GM12892 (cell line): ENCODE measurements around the gene NATD1.

ENCODE experiments used
- DNase-seq: peaks from one replicate; pipeline ENCODE4 v3.0.0; 2011; ENCODE audit not compliant: insufficient read length
- FAIRE-seq: peaks from 2 replicates; lab custom pipeline; 2011; peaks lifted over from hg19 to GRCh38; lab: Jason Lieb, UNC
- POLR2A ChIP-seq: IDR thresholded peaks from 2 replicates; pipeline ENCODE4 v1.6.1; 2011; ENCODE audit warnings: low read depth, low read length, control low read depth
- POLR2AphosphoS5 ChIP-seq: IDR thresholded peaks from 2 replicates; pipeline ENCODE4 v1.6.1; 2011; ENCODE audit warnings: low read depth, low read length, control low read depth
- TAF1 ChIP-seq: IDR thresholded peaks from 2 replicates; pipeline ENCODE4 v1.6.1; 2011; ENCODE audit warnings: low read depth, mild to moderate bottlenecking, control low read depth, low read length, borderline replicate concordance

NATD1 gene

GRCh38 chr17:21288571-21289017 is 35.4 kb upstream of the NATD1 start:
- DNase-seq = no peak
- FAIRE-seq = peak; percentile 92
- no peak for TF ChIP-seq POLR2AphosphoS5
- TF ChIP-seq POLR2A = no peak
- no peak for TF ChIP-seq TAF1

GRCh38 chr17:21287703-21288449 is 34.7 kb upstream of the NATD1 start:
- TF ChIP-seq POLR2A (no peak), POLR2AphosphoS5 (peak; percentile 31; the same call in 1 of the 2 replicates)
- DNase-seq (no peak), FAIRE-seq (peak; percentile 95)

DNA sequence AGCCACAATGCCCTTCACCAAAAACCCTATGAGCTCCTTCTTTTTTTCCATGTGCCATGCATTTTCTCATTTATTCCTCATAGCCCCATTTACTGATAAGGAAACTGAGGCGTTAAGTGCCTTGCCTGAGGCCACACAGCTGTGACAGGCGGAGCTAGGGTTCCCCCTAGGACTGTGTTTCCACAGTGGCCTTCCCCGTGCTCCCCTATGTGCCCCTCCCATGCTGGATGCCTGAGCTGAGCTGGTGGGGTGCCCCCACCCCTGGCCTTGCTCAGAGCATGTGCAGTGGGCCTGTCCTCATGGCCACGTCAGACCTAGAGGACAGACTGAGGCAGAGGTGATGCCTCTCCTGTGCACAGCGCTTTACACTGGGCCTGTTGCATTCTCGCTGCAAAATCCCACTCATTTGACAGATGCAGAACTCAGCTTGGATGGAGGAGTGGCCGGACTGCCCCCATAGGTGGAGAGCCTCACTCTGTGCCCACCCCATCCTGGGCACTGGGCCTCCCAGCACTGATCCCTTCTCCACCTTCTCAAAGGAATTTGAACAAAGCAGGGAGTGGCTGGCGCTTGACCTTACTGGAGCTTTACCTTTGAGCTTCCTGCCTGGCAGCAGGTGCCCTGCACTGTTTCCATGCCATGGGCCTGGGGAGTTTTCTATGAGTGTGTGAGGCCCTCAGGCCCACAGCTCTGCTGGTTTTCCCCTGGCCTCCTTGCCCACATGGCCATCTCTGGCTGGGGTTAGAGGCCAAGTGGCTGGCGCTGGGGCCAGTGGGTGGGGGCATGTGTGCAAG is 33.9 kb upstream of the NATD1 start:
- peak; percentile 84 for FAIRE-seq
- TF ChIP-seq POLR2A (no peak), TAF1 (no peak), POLR2AphosphoS5 (no peak)

DNA sequence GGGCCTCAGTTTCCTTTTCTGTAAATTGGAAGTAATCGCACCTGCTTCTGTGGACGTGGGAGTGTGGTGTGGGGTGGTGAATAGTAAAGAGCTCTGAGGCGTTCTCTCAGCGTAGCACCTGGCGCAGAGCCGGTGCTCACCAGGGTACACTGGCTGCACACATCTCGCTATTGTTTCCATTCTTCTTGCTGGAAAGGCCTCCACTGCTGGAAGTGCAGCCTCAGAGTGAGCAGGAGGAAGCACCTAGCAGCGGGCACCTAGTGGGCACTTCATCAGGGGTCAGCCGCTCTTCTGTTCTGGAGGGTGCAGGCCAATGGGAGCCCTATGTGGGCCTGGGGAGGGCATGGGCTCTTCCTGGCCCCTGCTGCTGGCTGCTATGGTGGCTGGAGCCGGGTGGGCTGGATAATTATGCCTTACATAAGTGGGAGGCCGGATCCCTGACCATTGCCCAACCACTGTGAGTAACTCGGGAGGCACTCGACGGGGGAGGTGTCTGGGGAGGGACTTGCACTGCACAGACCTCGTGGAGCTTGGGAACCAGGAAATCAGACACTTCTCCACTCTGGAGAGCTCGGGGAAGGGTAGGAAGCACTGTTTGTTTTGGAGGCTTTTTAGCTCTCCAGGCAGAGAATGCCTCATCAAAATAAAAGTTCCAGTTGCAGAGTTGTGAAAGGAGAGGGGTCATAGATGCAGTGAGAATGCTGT is 33.0 kb upstream of the NATD1 start:
- TF ChIP-seq TAF1 = no peak
- no peak for TF ChIP-seq POLR2AphosphoS5
- TF ChIP-seq POLR2A = no peak
- no peak for DNase-seq
- FAIRE-seq = no peak

More for the DNA sequence above, 33.9 kb upstream of the NATD1 start:
- no peak for DNase-seq

DNA sequence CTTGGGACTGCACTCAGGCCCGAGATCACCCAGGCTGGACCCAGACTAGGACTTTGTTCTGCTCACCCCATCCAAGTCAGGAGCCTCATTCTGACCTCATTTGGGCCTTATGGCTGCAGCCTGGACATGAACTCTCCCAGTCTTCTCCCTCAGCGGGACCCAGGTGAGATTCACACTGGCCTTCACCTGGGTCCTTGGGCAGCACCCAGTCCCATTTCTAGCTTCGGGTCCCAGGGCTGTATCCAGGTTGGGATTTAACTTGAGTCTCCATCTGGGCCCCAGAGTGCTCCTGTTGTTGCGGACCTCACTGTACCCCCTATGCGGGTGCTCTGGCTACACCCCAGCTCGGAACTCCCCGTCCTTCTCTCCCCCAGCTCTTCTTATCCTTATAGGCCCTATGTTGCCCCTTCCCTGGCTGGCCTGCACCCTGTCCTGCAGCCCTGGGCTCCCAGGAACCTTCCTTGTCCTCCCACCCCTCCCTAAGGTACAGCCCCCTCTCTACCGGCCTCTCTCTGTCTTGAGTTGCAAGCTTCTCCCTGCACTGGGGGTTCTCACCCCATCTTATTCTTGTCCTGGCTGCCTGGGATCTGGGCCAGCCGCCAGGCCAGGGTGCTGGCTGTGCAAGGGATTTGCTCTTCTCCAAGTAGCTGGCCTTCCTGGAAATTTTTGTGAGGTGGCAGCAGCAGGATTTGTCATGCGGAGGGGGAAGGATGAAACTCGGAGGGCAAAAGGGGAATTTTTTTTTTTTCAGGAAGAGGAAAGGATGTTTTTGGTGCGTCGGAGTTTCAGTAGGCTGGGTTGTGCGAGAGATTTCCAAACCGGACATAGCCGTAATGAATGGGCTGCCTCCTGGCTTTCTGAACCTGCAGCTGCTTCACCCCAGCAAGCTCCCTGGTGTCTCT is 32.2 kb upstream of the NATD1 start:
- TF ChIP-seq POLR2A (no peak), POLR2AphosphoS5 (no peak), TAF1 (no peak)
- peak; percentile 64 for FAIRE-seq
- no peak for DNase-seq

DNA sequence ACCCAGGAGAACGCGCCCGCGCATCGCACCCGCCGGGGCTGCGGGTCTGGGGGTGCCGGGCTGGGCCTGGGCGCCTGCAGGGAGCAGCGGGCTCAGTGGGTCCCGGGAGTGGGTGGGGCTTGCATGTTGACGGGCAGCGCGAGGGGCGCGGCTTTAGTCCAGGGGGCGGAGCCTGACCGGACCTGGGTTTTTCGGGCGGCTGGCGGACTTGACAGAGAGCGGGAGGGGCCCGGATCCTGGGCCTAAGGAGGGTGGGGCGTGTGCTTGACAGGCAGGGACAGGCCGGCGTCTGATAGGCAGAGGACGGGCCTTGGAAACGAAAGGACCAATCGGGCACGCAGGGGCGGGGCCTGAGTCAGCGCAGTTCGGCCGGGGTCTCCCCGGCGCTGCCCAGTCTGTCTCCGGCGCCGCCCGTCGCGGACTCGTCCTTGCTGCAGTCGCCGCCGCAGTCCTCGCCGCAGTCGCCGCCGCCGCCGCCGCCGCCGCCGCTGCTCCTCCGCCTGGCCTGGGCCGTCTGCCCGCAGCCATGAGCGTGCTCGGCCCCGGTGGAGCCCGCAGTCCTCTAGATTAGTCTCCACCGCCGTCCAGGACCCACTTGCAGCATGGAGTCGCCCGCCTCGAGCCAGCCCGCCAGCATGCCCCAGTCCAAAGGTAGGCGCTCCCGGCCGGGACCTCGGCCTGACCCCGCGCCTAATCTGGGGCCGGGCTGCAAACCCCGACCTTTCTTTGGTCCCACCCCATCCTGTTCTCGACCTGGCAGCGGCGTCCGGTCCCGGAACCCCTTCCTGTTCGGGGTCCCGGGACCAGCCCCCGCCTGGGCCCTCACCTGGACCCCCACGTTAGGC is 31.3 kb upstream of the NATD1 start, which contains the start of gene MAP2K3:
Gene MAP2K3, plus strand, starts transcription at position 393 of the 845 bp plus-strand sequence. Its CDS starts 210 bp downstream, at position 603.
- FAIRE-seq = peak; percentile 93
- TF ChIP-seq POLR2A = peak; percentile 52; the same call in 1 of the 2 replicates
- no peak; the same call in 1 of the 2 replicates for TF ChIP-seq POLR2AphosphoS5
- 0 out of 2 replicates have a peak, but pooled peaks have one; percentile 57 for TF ChIP-seq TAF1
- DNase-seq = peak; percentile 99

DNA sequence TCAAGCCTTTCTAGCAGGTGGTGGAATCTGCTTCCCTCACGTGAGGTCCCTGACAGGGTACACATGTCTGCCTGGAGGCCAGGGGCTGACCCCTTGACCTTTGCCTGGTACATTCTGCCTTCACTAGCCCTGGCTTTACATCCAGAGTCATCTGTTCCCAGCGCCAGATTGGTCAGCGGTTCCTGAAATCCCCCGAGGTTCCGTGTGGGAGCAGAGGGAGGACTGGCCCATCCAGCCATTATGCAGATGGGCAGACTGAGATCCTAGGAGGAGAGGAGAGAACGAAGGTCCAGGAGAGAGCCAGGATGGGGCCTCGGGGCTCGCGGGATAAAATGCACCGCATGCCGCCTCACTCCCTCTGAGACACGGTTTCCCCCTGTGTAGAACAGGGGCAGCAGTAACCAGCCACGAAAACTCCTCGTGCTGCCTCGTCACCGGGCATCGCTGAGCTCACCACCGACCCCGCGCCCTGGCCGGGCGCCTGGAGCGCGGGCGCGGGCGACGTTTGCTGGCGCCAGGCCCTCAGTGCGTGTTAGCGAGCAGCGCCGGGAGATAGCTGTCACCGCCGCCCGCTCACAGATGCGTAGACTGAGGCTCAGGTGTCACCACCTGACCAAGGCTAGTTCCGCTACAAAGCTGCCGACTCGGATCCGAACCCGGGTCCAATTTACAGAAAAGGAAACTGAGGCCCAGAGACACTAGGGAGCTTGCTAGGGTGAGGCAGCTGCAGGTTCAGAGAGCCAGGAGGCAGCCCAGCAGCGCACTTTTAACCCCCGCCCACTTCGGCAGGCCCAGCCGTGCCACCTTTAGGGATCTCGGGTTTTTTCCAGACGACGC is 30.5 kb upstream of the NATD1 start:
- no peak for TF ChIP-seq TAF1
- no peak for TF ChIP-seq POLR2AphosphoS5
- TF ChIP-seq POLR2A = no peak
- no peak for FAIRE-seq
- DNase-seq = no peak

DNA sequence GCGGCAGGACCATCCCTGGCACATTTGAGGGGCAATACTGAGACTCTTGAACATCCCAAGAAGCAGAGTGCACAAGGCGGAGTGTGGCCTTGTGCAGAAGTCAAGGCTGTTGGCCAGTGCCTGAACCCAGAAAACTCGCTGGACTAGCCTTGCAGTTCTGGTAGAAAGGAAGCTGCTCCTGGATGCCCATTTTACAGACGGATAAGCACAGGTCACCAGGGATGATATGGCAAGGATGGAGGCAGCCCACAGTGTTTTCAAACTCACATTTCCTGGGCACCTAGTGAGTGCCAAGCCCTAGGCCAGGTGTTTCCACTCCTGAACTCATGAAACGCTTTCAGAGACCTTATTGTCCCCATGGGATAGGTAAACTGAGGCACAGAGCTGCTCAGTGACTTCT is 29.6 kb upstream of the NATD1 start:
- DNase-seq (no peak), FAIRE-seq (no peak)
- TF ChIP-seq POLR2AphosphoS5 (no peak), POLR2A (no peak), TAF1 (no peak)

- no peak for TF ChIP-seq POLR2AphosphoS5
- TF ChIP-seq TAF1 = no peak
- TF ChIP-seq POLR2A = no peak
- no peak for FAIRE-seq
- no peak for DNase-seq
Observed at GRCh38 chr17:21282231-21282630, 29.0 kb upstream of the NATD1 start.
